Gastrocnemius medialis (tissue), 4 donors: ENCODE measurements around the gene ACBD6.

Source experiments
- POLR2A ChIP-seq, 2 donors: fragments of 450-650 bp; IDR thresholded peaks; one replicate each; pipeline ENCODE4 v1.6.1; 2017; ENCODE audit warnings: antibody characterized with exemption in 2 of 2, mild to moderate bottlenecking in 2 of 2, moderate library complexity in 2 of 2
- TF ChIP-seq, protein P1 (sequence below), 5 experiments: fragments of 450-650 bp in 3 of 5; fragments of 200-600 bp in 2 of 5; sonication (generic) in 2 of 5; IDR thresholded peaks in 4 of 5; conservative IDR thresholded peaks in 1 of 5; 1 replicate in 4 of 5; 2 replicates in 1 of 5; pipeline ENCODE4 v1.5.1; 2016 to 2019; ENCODE audit warnings: antibody characterized with exemption in 5 of 5, mild to moderate bottlenecking in 3 of 5, moderate library complexity in 3 of 5

- TF ChIP-seq, protein P1, sequence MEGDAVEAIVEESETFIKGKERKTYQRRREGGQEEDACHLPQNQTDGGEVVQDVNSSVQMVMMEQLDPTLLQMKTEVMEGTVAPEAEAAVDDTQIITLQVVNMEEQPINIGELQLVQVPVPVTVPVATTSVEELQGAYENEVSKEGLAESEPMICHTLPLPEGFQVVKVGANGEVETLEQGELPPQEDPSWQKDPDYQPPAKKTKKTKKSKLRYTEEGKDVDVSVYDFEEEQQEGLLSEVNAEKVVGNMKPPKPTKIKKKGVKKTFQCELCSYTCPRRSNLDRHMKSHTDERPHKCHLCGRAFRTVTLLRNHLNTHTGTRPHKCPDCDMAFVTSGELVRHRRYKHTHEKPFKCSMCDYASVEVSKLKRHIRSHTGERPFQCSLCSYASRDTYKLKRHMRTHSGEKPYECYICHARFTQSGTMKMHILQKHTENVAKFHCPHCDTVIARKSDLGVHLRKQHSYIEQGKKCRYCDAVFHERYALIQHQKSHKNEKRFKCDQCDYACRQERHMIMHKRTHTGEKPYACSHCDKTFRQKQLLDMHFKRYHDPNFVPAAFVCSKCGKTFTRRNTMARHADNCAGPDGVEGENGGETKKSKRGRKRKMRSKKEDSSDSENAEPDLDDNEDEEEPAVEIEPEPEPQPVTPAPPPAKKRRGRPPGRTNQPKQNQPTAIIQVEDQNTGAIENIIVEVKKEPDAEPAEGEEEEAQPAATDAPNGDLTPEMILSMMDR (IDR thresholded peaks at IDR 0.05 in 4 of 5, conservative IDR thresholded peaks at IDR 0.05 in 1 of 5): no peak
- no peak for TF ChIP-seq POLR2A (IDR thresholded peaks at IDR 0.05)
Observed at GRCh38 chr1:180527101-180527669, 24.8 kb upstream of the ACBD6 start.
